Stimulated activated naive CD8-positive, alpha-beta T cell treated with anti-CD3 and anti-CD28 coated beads, Interleukin-15, amount 100 ng/mL, for 72 hours (primary cell): Measurements from ENCODE around the gene CADM2.
"Not testable (repeated sequence)": the region's sequence is repeated elsewhere in the genome, so short reads cannot be mapped to it uniquely, and the experiment has no call there.

ENCODE experiments used
- ATAC-seq: fragments of 150-1000 bp; cut with Tn5 transposase; 2 replicates; pipeline ENCODE4 v1.10.0; 2021; ENCODE audit warnings: mild to moderate bottlenecking, moderate library complexity
- DNase-seq, 2 donors: peaks; one replicate each; pipeline ENCODE4 v3.0.0; 2021 to 2022
- H3K27ac Mint-ChIP-seq, 2 donors: one replicate each; pipeline ENCODE4 v1.8.0; 2022; ENCODE audit warnings: mild to moderate bottlenecking in 2 of 2, mixed read lengths in 2 of 2, moderate library complexity in 2 of 2
- H3K27me3 Mint-ChIP-seq: one replicate; pipeline ENCODE4 v1.8.0; 2022; ENCODE audit warnings: mixed read lengths
- H3K4me1 Mint-ChIP-seq: one replicate; pipeline ENCODE4 v1.8.0; 2022; ENCODE audit warnings: mild to moderate bottlenecking, mixed read lengths
- H3K4me3 Mint-ChIP-seq, 2 donors: one replicate each; pipeline ENCODE4 v1.8.0; 2022; ENCODE audit warnings: mild to moderate bottlenecking in 2 of 2, mixed read lengths in 2 of 2, moderate library complexity in 1 of 2
- H3K9me3 Mint-ChIP-seq, 2 donors: one replicate each; pipeline ENCODE4 v1.8.0; 2022; ENCODE audit warnings: mixed read lengths in 2 of 2

CADM2 gene

GRCh38 chr3:85100316-85100715 is 141.5 kb downstream of the CADM2 start:
- H3K27me3 Mint-ChIP-seq, result no peaks in the 10 kb centered on the region
- H3K27ac Mint-ChIP-seq, result no peak overlapping the region
- ATAC-seq (no peak), DNase-seq (no peak)
- no peak overlapping the region for H3K4me3 Mint-ChIP-seq
- H3K4me1 Mint-ChIP-seq, result no peaks in the 10 kb centered on the region
- peaks cover 4 to 6% of the 10 kb centered on the region in 2 donors for H3K9me3 Mint-ChIP-seq

- DNase-seq (no peak), ATAC-seq (no peak)
- H3K4me3 Mint-ChIP-seq, result no peak overlapping the region
- H3K27ac Mint-ChIP-seq, result no peak overlapping the region
- H3K27me3 Mint-ChIP-seq, result no peaks in the 10 kb centered on the region
- peaks cover 4 to 6% of the 10 kb centered on the region in 2 donors for H3K9me3 Mint-ChIP-seq
- no peaks in the 10 kb centered on the region for H3K4me1 Mint-ChIP-seq
Measured at GRCh38 chr3:85102781-85103180, 144.0 kb downstream of the CADM2 start.

- Mint-ChIP-seq H3K27ac (no peak overlapping the region), H3K4me1 (no peaks in the 10 kb centered on the region), H3K9me3 (peaks cover 5 to 7% of the 10 kb centered on the region in 2 donors), H3K4me3 (no peak overlapping the region), H3K27me3 (no peaks in the 10 kb centered on the region)
- no peak for ATAC-seq
- DNase-seq, result no peak
Measured at GRCh38 chr3:85110393-85110792, 151.6 kb downstream of the CADM2 start.

GRCh38 chr3:85120879-85121278 is 162.1 kb downstream of the CADM2 start:
- H3K27ac Mint-ChIP-seq, result no peak overlapping the region
- DNase-seq, result no peak
- no peaks in the 10 kb centered on the region for H3K27me3 Mint-ChIP-seq
- peaks cover 5 to 7% of the 10 kb centered on the region in 2 donors for H3K9me3 Mint-ChIP-seq
- no peak for ATAC-seq
- H3K4me1 Mint-ChIP-seq, result no peaks in the 10 kb centered on the region
- H3K4me3 Mint-ChIP-seq, result no peak overlapping the region

GRCh38 chr3:85132864-85133263 is 174.1 kb downstream of the CADM2 start:
- not testable (repeated sequence) for ATAC-seq, H3K27me3 Mint-ChIP-seq, H3K4me3 Mint-ChIP-seq, H3K9me3 Mint-ChIP-seq, H3K4me1 Mint-ChIP-seq, H3K27ac Mint-ChIP-seq, DNase-seq

- H3K9me3 Mint-ChIP-seq, H3K27me3 Mint-ChIP-seq, H3K4me1 Mint-ChIP-seq, ATAC-seq, DNase-seq, H3K4me3 Mint-ChIP-seq, H3K27ac Mint-ChIP-seq: not testable (repeated sequence)
Measured at GRCh38 chr3:85133691-85134420, 175.1 kb downstream of the CADM2 start.

- DNase-seq, result no peak
- Mint-ChIP-seq H3K4me3 (no peak overlapping the region), H3K4me1 (no peaks in the 10 kb centered on the region), H3K9me3 (peaks cover 0 to 5% of the 10 kb centered on the region in 2 donors), H3K27ac (no peak overlapping the region), H3K27me3 (no peaks in the 10 kb centered on the region)
- no peak for ATAC-seq
Measured at GRCh38 chr3:85142626-85143025, 183.8 kb downstream of the CADM2 start.

GRCh38 chr3:85148036-85148435 is 189.2 kb downstream of the CADM2 start:
- Mint-ChIP-seq H3K9me3 (peaks cover 0 to 5% of the 10 kb centered on the region in 2 donors), H3K4me1 (no peaks in the 10 kb centered on the region), H3K4me3 (no peak overlapping the region), H3K27ac (no peak overlapping the region), H3K27me3 (no peaks in the 10 kb centered on the region)
- ATAC-seq, result no peak
- no peak for DNase-seq

GRCh38 chr3:85151555-85151954 is 192.8 kb downstream of the CADM2 start:
- H3K27me3 Mint-ChIP-seq, result no peaks in the 10 kb centered on the region
- H3K4me3 Mint-ChIP-seq, result no peak overlapping the region
- no peaks in the 10 kb centered on the region for H3K4me1 Mint-ChIP-seq
- no peak overlapping the region for H3K27ac Mint-ChIP-seq
- H3K9me3 Mint-ChIP-seq, result peaks cover 0 to 7% of the 10 kb centered on the region in 2 donors
- ATAC-seq (no peak), DNase-seq (no peak)

- H3K27me3 Mint-ChIP-seq, ATAC-seq, H3K4me3 Mint-ChIP-seq, DNase-seq, H3K4me1 Mint-ChIP-seq, H3K9me3 Mint-ChIP-seq, H3K27ac Mint-ChIP-seq: not testable (repeated sequence)
Measured at GRCh38 chr3:85153279-85153678, 194.5 kb downstream of the CADM2 start.

GRCh38 chr3:85159376-85159775 is 200.6 kb downstream of the CADM2 start:
- H3K4me3 Mint-ChIP-seq, result no peak overlapping the region

GRCh38 chr3:85161544-85161943 is 202.8 kb downstream of the CADM2 start:
- ATAC-seq (no peak), DNase-seq (no peak)
- no peaks in the 10 kb centered on the region for H3K27me3 Mint-ChIP-seq
- H3K9me3 Mint-ChIP-seq, result peaks cover 0 to 8% of the 10 kb centered on the region in 2 donors
- no peak overlapping the region for H3K27ac Mint-ChIP-seq
- no peaks in the 10 kb centered on the region for H3K4me1 Mint-ChIP-seq
- no peak overlapping the region for H3K4me3 Mint-ChIP-seq

More at GRCh38 chr3:85159376-85159775, 200.6 kb downstream of the CADM2 start:
- Mint-ChIP-seq H3K27me3 (no peaks in the 10 kb centered on the region), H3K27ac (no peak overlapping the region), H3K4me1 (no peaks in the 10 kb centered on the region), H3K9me3 (peaks cover 0 to 8% of the 10 kb centered on the region in 2 donors)
- ATAC-seq (no peak), DNase-seq (no peak)

GRCh38 chr3:85162905-85163304 is 204.1 kb downstream of the CADM2 start:
- no peak overlapping the region for H3K4me3 Mint-ChIP-seq
- H3K27ac Mint-ChIP-seq, result no peak overlapping the region
- H3K9me3 Mint-ChIP-seq, result peaks cover 0 to 8% of the 10 kb centered on the region in 2 donors
- ATAC-seq (no peak), DNase-seq (no peak)
- H3K27me3 Mint-ChIP-seq, result no peaks in the 10 kb centered on the region
- H3K4me1 Mint-ChIP-seq, result no peaks in the 10 kb centered on the region

- H3K27ac Mint-ChIP-seq, result no peak overlapping the region
- no peaks in the 10 kb centered on the region for H3K27me3 Mint-ChIP-seq
- no peak for DNase-seq
- H3K9me3 Mint-ChIP-seq, result peaks cover 0 to 8% of the 10 kb centered on the region in 2 donors
- H3K4me3 Mint-ChIP-seq, result no peak overlapping the region
- ATAC-seq, result no peak
- no peaks in the 10 kb centered on the region for H3K4me1 Mint-ChIP-seq
Measured at GRCh38 chr3:85164436-85164835, 205.6 kb downstream of the CADM2 start.

- Mint-ChIP-seq H3K4me3 (no peak overlapping the region), H3K9me3 (no peaks in the 10 kb centered on the region), H3K27me3 (no peaks in the 10 kb centered on the region), H3K27ac (no peak overlapping the region), H3K4me1 (no peaks in the 10 kb centered on the region)
- DNase-seq (no peak), ATAC-seq (no peak)
Measured at GRCh38 chr3:85167576-85167975, 208.8 kb downstream of the CADM2 start.

GRCh38 chr3:85170646-85171045 is 211.9 kb downstream of the CADM2 start:
- DNase-seq (no peak), ATAC-seq (no peak)
- Mint-ChIP-seq H3K27ac (no peak overlapping the region), H3K27me3 (no peaks in the 10 kb centered on the region), H3K4me1 (no peaks in the 10 kb centered on the region), H3K9me3 (no peaks in the 10 kb centered on the region), H3K4me3 (no peak overlapping the region)

- DNase-seq, result no peak
- H3K27ac Mint-ChIP-seq, result no peak overlapping the region
- ATAC-seq, result no peak
- H3K4me1 Mint-ChIP-seq, result no peaks in the 10 kb centered on the region
- no peaks in the 10 kb centered on the region for H3K9me3 Mint-ChIP-seq
- no peaks in the 10 kb centered on the region for H3K27me3 Mint-ChIP-seq
- H3K4me3 Mint-ChIP-seq, result no peak overlapping the region
Measured at GRCh38 chr3:85171976-85172375, 213.2 kb downstream of the CADM2 start.
